Measurements from ENCODE around the gene DCAF15.

DNA sequence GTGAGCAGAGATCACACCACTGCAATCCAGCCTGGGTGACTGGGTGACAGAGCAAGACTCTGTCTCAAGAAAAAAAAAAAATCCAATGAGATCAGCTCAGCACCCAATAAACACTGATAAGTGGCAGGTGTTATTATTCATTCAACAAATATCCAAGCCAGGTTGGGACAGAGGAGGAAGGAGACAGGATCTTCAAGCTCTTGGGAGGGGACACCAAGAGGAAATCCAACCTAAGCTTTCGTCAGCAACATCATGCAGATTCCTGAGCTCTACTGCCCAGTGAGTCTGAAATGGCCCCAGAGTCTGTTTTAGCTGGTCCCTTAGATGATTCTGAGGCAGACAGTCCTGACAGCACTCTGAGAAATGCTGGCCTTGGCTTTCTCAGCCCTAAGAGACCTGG is 46.1 kb downstream of the DCAF15 start:
- TF ChIP-seq, protein P1, sequence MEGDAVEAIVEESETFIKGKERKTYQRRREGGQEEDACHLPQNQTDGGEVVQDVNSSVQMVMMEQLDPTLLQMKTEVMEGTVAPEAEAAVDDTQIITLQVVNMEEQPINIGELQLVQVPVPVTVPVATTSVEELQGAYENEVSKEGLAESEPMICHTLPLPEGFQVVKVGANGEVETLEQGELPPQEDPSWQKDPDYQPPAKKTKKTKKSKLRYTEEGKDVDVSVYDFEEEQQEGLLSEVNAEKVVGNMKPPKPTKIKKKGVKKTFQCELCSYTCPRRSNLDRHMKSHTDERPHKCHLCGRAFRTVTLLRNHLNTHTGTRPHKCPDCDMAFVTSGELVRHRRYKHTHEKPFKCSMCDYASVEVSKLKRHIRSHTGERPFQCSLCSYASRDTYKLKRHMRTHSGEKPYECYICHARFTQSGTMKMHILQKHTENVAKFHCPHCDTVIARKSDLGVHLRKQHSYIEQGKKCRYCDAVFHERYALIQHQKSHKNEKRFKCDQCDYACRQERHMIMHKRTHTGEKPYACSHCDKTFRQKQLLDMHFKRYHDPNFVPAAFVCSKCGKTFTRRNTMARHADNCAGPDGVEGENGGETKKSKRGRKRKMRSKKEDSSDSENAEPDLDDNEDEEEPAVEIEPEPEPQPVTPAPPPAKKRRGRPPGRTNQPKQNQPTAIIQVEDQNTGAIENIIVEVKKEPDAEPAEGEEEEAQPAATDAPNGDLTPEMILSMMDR (IDR thresholded peaks at IDR 0.05), result no peak
- TF ChIP-seq POLR2A (IDR thresholded peaks at IDR 0.05), result no peak

All from body of pancreas (tissue), 4 donors.